ENCODE results near the gene NIPBL. TPM values are rescaled to one million over a fixed set of nuclear protein-coding genes. Genes with fewer than 3 reads are reported as not detected.

Gene NIPBL
- total RNA-seq, 1 donor from 2014 or later: 35.4 TPM

DNA sequence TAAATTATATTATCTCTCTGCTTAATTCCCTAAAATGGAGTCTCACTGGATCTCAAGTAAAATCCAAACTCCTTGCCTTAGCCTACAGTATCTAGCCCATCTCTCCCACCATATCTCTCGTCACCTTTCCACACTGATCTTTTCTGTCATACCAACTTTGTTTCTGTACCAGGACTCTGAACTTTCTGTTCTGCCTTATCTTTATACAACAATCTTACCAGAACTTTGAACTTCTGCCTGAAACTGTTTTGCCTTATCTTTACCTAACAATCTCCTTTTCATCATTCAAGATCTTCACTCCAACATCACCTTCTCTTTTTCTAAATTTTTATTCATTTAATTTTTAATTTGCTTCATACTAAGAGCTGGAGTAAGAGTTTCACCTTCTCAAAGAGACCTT, 233.6 kb downstream of the NIPBL start:
- intact Hi-C loops (cut with DNase I): no loop called here
- DNase-seq (ENCODE audit: missing footprints) (no peak), ATAC-seq (no peak)

DNA sequence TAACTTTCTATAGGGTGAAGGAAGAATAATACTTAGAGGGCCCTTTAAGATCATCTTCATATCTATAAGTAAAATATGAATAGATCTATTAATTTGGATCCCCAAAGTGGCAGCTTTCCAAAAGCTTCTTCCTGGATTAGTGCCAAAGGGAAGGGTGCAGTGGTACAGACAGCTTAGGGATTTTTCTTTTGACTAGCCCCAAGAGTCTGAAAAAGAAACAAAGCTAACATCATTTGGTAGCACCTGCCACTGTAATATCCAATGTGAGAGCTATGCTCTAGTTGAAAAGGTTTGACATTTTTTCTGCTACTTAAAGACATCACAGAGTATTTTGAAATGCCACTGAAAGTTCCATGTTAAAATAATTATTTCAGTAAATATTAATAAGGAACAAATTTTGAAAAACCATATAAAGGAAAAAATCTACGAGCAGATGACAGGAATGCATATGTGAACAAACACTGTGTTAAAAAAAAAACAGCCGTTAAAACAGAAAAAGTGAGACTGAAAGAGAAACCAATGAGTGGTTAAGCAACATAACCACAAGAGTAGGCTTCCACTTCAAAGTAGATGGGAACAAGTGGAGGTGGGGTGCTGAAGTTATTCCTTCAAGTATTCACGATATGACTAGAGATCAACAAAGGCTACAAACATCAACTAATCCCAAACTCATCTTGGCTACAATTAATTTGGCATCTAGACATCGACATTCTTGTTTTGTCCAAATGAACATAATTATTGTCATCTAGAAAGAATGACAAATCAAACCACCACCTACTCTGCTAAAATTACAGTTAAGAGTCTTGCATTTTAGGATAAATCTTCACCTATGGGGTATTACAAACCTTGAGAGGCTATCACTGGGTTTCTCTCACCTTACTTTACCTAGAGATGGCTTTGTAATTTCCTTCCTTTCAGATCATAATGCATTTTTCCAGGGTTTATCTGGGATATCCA, 235.1 kb downstream of the NIPBL start:
- intact Hi-C loops (cut with DNase I): no loop called here
- no peak for ATAC-seq
- no peak for DNase-seq (ENCODE audit: missing footprints)

DNA sequence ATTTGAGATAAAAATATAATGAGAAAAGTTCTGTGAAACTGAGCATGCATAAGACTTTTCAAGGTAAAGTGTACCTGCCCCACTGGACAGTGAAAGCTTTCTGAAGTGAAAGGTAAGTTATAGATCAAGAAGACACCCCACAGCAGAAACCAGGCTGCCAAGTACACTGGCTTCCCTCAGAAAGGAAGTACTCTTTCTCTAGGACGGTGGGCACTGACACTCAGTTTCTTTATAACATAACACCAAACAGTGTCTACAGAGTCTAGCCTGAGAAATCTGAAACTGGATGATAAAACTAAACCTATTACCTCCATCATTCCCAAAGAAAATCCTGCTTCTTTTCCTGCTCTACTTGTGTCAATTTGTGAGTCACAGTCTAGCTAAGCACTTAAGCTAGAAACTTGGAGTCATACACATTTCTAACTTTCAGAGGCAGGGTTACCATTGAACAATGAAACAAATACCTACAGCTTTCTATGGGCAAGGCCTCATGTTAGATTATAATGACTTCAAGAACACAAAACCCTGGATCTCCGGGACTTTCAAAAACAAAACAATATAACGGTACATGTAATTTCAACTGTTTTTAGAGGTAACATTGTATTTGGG, 235.9 kb downstream of the NIPBL start:
- DNase-seq (ENCODE audit: missing footprints) (no peak), ATAC-seq (no peak)
- intact Hi-C loops (cut with DNase I): no loop called here
